GM19023 (cell line): ENCODE measurements around the gene ZBTB42.

Experiments
- ATAC-seq: cut with Tn5 transposase; IDR thresholded peaks from one replicate; pipeline ENCODE4 v1.9.1; 2021; ENCODE audit warnings: mild to moderate bottlenecking, moderate library complexity; ENCODE audit not compliant: unreplicated experiment

ZBTB42 gene

DNA sequence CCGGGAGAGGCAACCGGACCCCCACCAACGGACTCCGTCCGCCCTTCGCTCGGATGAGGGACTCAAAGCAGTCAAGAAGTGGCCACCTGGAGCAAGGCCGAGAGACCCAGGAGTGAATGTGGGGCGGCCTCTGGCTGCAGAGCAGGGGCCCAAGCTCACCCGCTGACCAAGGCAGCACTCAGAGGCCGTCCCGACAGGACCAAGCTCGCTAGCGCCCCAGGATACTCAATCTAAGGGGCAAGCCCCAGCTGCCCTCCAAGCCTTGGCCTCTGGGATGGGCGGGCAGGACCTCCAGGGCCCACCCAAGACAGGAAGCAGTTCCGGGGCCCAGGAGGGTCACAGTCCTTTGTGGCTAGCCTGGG lies 6.3 kb upstream of the ZBTB42 start:
- no peak for ATAC-seq

DNA sequence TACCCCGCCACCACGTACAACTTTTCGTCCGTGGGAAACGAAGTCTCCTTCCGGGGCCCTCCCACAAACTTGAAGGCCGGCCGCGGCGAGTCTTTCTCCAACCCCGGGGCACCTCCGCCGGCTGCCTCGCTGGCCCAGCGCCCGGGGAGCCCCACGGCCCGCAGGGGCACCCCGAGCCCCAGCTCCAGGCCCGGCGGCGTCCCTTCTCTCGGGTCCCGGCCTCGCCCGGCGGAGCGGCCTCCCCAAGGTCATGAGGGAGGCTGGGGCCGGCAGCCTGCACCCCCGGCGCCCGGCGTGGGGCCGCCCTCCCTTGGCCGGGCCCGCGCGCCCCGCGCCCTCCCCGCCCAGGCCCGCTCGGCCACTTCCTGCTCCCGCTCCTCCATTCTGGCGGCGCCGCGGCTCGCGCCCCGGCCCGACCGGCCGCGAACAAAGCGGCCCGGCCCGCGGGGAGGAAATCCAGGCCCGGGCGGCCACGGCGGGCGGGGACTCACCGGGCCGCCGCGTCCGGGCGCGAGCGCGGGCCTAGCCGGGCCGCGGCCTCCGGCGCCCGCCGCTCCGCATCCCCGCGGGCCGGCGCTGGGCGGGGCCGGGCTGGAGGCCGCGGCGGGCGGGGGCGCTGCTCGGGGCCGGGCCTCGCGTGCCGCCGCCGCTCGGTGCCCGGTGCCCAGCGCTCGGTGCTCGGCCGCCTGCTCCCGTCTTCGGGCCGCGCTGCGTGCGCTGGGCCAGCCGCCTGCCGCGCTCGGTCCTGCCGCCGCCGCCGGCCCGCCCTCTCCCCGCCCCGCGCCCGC lies 5.7 kb upstream of the ZBTB42 start, which contains the start of gene AKT1:
Gene AKT1 (minus strand): TSS at position 756 of the 788 bp plus-strand sequence. CDS start 3,105 bp downstream, outside the sequence.
- ATAC-seq, result no peak

DNA sequence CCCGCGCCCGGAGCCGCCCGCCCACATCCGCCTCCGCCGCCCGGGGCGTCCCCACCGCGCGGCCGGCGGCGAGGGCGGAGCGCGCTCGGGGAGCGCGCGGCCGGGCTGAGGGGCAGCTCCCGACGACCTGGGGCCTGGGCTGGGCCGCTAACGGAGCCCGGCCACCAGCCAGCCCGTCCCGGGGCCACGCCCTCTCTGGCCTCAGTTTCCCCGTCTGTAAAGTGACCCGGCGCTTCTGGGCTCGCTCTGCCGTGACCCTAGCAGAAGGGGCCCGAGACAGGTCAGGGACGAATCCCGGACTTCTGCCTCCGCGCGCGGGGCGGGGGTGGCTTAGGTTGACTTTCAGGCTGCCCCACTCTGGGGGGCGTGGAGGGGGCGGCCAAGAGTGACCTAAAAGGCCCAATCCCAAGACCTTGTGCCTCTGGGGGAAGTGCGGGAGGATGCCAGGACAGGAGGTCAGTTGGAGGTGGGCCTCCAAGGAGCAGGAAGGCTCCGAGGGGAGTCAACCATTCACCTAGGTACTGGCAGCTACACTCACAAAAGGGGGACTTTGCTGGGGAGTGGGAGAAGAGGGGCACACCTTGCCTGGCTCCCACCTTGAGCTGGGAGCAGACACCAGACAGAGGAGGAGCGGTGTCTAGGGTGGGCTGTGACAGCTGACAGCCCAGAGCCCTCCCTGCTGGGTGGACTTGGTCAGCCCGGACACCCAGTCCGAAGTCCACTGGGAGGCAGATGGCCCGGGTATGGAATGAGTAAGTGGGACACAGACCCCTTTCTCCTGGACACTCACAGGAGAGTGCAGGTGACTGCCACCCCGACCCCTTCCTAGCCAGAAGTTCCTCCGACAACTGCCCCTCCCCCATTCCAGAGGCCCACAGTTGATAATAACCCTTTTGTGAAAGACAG lies 4.9 kb upstream of the ZBTB42 start:
- ATAC-seq, result no peak

GRCh38 chr14:104796687-104797081 lies 4.2 kb upstream of the ZBTB42 start:
- no peak for ATAC-seq

GRCh38 chr14:104797115-104798044 lies 3.5 kb upstream of the ZBTB42 start:
- no peak for ATAC-seq

DNA sequence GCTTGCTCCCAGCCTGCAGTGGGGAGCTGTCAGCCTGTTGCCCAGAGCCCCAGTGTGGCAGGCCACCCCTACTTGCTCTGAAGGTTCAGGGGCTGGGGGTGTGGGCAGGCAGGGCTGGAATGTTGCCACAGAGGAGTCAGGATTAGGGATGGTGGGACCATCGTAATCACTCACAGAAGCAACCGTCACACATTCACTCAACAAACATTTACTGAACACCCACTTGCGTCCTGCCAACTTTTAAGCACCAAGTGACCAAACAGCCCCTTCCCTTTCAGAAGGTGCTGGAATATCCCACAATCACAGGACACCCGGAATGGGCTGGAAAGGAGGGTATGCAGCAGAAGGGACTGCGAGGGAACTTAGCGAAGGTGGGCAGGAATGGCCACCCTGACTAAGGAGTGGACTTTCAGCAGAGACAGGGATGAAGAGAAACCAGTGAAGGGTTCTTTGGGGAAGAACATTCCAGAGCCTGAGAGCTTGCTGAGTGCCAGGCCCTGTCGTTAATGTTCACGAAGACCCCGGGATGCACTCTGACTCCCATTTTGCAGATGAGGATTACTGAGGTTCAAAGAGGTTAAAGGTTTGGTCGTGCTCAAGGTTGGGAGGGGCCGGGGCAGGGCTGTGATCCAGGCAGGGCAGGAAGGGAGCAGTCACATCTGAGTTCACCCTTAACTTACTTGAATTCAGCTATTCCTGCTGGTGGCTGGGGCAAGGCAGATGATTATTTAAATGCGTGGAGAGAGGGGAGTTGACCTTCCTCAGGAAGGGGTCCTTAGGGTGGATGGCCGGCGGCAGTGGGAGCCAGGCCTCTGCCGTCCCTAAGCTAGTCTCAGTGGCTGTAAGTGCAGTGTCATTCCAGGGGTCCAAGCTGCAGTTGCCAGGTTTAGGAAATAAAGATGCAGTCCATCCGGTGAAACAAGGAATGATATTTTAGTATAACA lies 2.3 kb upstream of the ZBTB42 start:
- no peak for ATAC-seq

GRCh38 chr14:104799244-104800014 lies 1.5 kb upstream of the ZBTB42 start:
- no peak for ATAC-seq

- peak; percentile 56 for ATAC-seq
Observed at GRCh38 chr14:104800015-104800770, 708 bp upstream of the ZBTB42 start.

- no peak for ATAC-seq
Observed at GRCh38 chr14:104801520-104802393, 856 bp downstream of the ZBTB42 start.

DNA sequence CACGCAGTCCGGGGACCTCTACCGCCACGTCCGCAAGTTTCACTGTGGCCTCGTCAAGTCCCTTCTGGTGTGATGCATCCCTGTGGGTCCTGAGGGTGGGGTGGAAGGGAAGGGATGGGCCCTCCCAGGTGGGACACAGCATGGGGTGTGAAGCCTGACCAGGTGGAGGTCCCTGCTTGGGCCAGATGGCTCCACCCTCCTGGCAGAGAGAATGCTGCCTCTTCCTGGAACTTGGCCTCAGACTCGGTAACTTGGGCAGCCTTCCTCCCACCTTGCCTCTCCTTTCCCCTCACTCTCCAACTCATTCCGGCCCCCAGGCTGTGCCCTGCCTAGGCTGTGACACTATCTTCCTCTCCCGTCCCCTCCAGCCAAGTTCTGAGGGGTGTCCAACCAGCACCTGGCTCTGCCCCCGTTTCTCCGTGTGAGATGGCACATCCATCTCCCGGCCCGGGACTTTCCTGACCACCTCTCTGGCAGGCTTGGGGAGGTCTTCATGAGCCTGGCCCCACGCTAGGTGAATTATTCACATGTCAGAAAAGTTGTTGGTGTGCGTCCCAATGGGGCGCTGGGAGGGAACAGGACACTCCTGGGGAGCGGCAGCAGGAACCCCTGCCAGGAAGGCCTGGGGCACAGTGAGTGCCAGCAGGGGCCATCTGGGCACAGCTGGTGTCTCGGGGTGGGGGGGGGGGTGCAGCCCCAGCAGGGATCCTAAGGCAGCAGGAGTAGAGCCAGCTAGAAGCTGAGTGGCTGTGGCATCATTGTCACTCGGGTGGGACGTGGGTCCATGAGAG lies 1.7 kb downstream of the ZBTB42 start:
- no peak for ATAC-seq

- no peak for ATAC-seq
Observed at GRCh38 chr14:104803280-104803911, 2.5 kb downstream of the ZBTB42 start.

- no peak for ATAC-seq
Observed at GRCh38 chr14:104803912-104804410, 3.1 kb downstream of the ZBTB42 start.

GRCh38 chr14:104804481-104805325 lies 3.8 kb downstream of the ZBTB42 start:
- ATAC-seq, result no peak

- ATAC-seq, result no peak
Observed at GRCh38 chr14:104805326-104805678, 4.4 kb downstream of the ZBTB42 start.
